Measurements from ENCODE around the gene CRABP2.

GRCh38 chr1:156738916-156739315 is 33.5 kb upstream of the CRABP2 start:
- TF ChIP-seq CTCF (IDR thresholded peaks at IDR 0.05) (no peak), POLR2A (IDR thresholded peaks at IDR 0.05) (no peak)

All from body of pancreas (tissue), 4 donors.